Sigmoid colon (tissue), 7 donors: ENCODE results near the gene INTS6L. TPM values are rescaled to one million over a fixed set of nuclear protein-coding genes. Genes with fewer than 3 reads are reported as not detected.

Source experiments
- DNase-seq: peaks from one replicate; pipeline ENCODE4 v3.0.0-alpha.2; 2019
- H3K27ac ChIP-seq, 4 donors: fragments of 200-600 bp; sonication (generic); one replicate each; pipeline ENCODE4 v1.5.1; 2016 to 2019; ENCODE audit warnings: mild to moderate bottlenecking in 1 of 4
- H3K27me3 ChIP-seq, 3 donors: fragments of 200-600 bp; sonication (generic); one replicate each; pipeline ENCODE4 v1.5.1; 2019; ENCODE audit warnings: mild to moderate bottlenecking in 1 of 3
- H3K36me3 ChIP-seq, 4 donors: fragments of 200-600 bp; sonication (generic); one replicate each; pipeline ENCODE4 v1.5.1; 2016 to 2019
- H3K4me1 ChIP-seq, 4 donors: fragments of 200-600 bp; sonication (generic); one replicate each; pipeline ENCODE4 v1.5.1; 2017 to 2019
- H3K4me3 ChIP-seq, 4 donors: fragments of 200-600 bp; sonication (generic); one replicate each; pipeline ENCODE4 v1.5.1; 2017 to 2019; ENCODE audit warnings: mild to moderate bottlenecking in 2 of 4, moderate library complexity in 1 of 4
- H3K9me3 ChIP-seq, 4 donors: fragments of 200-600 bp in 3 of 4; sonication (generic) in 3 of 4; one replicate each; pipeline versions ENCODE4 v1.5.1 to v1.6.1; 2013 to 2019
- CTCF ChIP-seq, 4 experiments: fragments of 450-650 bp in 3 of 4; fragments of 200-600 bp in 1 of 4; IDR thresholded peaks; one replicate each; pipeline ENCODE4 v1.5.1; 2016 to 2019; ENCODE audit warnings: antibody characterized with exemption in 4 of 4, mild to moderate bottlenecking in 3 of 4, moderate library complexity in 2 of 4
- EP300 ChIP-seq, 4 donors: sonication (generic); formaldehyde crosslinking; IDR thresholded peaks; one replicate each; pipeline ENCODE4 v1.6.1; 2017; ENCODE audit warnings: antibody characterized with exemption in 4 of 4
- POLR2A ChIP-seq, 2 donors: fragments of 450-650 bp; IDR thresholded peaks; one replicate each; pipeline ENCODE4 v1.6.1; 2016; ENCODE audit warnings: antibody characterized with exemption in 2 of 2, mild to moderate bottlenecking in 2 of 2, moderate library complexity in 2 of 2
- POLR2AphosphoS5 ChIP-seq, 4 donors: sonication (generic); formaldehyde crosslinking; IDR thresholded peaks; one replicate each; pipeline ENCODE4 v1.6.1; 2017; ENCODE audit warnings: antibody characterized with exemption in 4 of 4
- WGBS, 2 donors: extraction: QIAGEN DNeasy Blood & Tissue Kit; methylation state at CpG; one replicate each; pipeline ENCODE4 v1.1.7; 2013; 5-methylcytosine and 5-hydroxymethylcytosine counted together
- intact Hi-C: fragments of 100-400 bp; cut with DNase I; formaldehyde crosslinking; loops from one replicate; pipeline ENCODE4 v1.15.1; 2023
- polyA plus RNA-seq, 3 donors: library from polyadenylated mRNA; stranded (reverse); fragments of 200-250 nt; gene quantifications; one replicate each; pipeline ENCODE4 v1.2.3, GENCODE V29; 2013
- total RNA-seq, 4 donors: library from RNA; depleted of rRNA; stranded (reverse); fragments of >200 nt; gene quantifications; one replicate each; pipeline ENCODE4 v1.1.0, GENCODE V29; 2016
- donor health status: healthy with polysubstance abuse.
- donor health status: Bipolar disorder and iron deficiency.
- donor health status: healthy.

Gene INTS6L
- total and polyA plus RNA-seq, 7 donors = 2.3 to 10.5 (median 8.7) TPM

GRCh38 chrX:135556055-135556454 lies 35.6 kb downstream of the INTS6L start:
- Histone ChIP-seq H3K4me1 (no peaks in the 10 kb centered on the region), H3K27me3 (no peaks in the 10 kb centered on the region), H3K4me3 (no peak overlapping the region), H3K27ac (no peak overlapping the region), H3K9me3 (no peaks in the 10 kb centered on the region), H3K36me3 (no peaks in the 10 kb centered on the region)
- 68 to 78% methylated on average over 3 of the region's 3 CpGs for WGBS, 2 donors
- intact Hi-C loops = no loop called here
- TF ChIP-seq CTCF (IDR thresholded peaks at IDR 0.05) = no peak
- no peak for TF ChIP-seq EP300 (IDR thresholded peaks at IDR 0.05)
- no peak for TF ChIP-seq POLR2AphosphoS5 (IDR thresholded peaks at IDR 0.05)
- TF ChIP-seq POLR2A (IDR thresholded peaks at IDR 0.05) = no peak
- no peak for DNase-seq

GRCh38 chrX:135557344-135557743 lies 36.9 kb downstream of the INTS6L start:
- Histone ChIP-seq H3K27ac (no peak overlapping the region), H3K27me3 (no peaks in the 10 kb centered on the region), H3K36me3 (no peaks in the 10 kb centered on the region), H3K4me3 (no peak overlapping the region), H3K9me3 (no peaks in the 10 kb centered on the region), H3K4me1 (no peaks in the 10 kb centered on the region)
- TF ChIP-seq CTCF (IDR thresholded peaks at IDR 0.05) = no peak
- TF ChIP-seq POLR2A (IDR thresholded peaks at IDR 0.05) = no peak
- no peak for TF ChIP-seq POLR2AphosphoS5 (IDR thresholded peaks at IDR 0.05)
- TF ChIP-seq EP300 (IDR thresholded peaks at IDR 0.05) = no peak
- 16 to 71% methylated on average over 2 of the region's 2 CpGs for WGBS, 2 donors
- intact Hi-C loops = no loop called here
- no peak for DNase-seq

DNA sequence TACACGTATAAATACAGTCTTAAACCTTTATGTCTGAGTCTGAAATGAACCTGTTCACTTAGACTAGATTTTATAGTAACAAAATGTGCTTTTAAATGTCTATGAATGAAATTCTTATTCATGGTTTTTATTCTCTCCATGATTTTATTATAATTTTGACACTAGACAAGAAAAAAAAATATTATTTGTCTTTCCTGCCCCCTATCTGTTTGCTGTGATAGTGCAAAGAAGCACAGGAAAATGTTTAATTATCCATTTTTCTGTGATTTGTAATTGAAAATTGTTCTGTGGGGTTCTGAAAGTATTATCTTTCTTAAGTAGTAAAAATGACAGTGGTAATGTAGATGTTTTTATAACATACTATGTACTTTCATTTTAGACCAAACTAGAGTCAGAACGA lies 52.0 kb downstream of the INTS6L start:
- no peaks in the 10 kb centered on the region for H3K9me3 ChIP-seq
- DNase-seq = no peak
- no peak overlapping the region for H3K27ac ChIP-seq
- TF ChIP-seq CTCF (IDR thresholded peaks at IDR 0.05) = peak in 3 of 4 experiments; percentile 6 to 33 (median 19)
- TF ChIP-seq EP300 (IDR thresholded peaks at IDR 0.05) = no peak
- intact Hi-C loops = loop anchor here (2.0 kb wide), 1 partner anchor 88 kb away; no protein-coding TSS in a partner anchor
- H3K36me3 ChIP-seq = peaks cover 0 to 9% (median 0%) of the 10 kb centered on the region in 4 donors
- no peaks in the 10 kb centered on the region for H3K4me1 ChIP-seq
- H3K27me3 ChIP-seq = no peaks in the 10 kb centered on the region
- no peak overlapping the region for H3K4me3 ChIP-seq
- 89 to 94% methylated on average over 2 of the region's 2 CpGs for WGBS, 2 donors

DNA sequence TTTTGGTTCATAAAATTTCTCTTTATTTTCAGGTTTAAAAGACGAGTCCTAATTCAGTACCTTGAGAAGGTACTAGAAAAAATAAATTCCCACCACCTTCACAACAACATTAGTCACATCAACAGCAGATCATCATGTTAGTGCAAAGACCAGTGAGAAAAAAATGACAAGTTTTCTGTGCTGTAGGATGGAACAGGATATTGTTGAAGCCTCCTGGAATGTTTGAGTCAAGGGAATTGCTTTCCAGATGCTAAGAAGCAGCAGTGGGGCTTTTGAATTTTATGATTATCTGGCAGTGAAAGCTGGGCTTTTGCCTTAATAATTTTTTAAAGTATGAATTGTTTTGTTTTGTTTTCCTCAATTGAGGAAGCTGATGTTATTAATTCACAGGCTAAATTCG lies 61.0 kb downstream of the INTS6L start:
- H3K27me3 ChIP-seq = no peaks in the 10 kb centered on the region
- no peak overlapping the region for H3K4me3 ChIP-seq
- 78 to 85% methylated on average over 2 of the region's 2 CpGs for WGBS, 2 donors
- DNase-seq = no peak
- H3K9me3 ChIP-seq = no peaks in the 10 kb centered on the region
- H3K4me1 ChIP-seq = no peaks in the 10 kb centered on the region
- intact Hi-C loops = no loop called here
- TF ChIP-seq CTCF (IDR thresholded peaks at IDR 0.05) (no peak), EP300 (IDR thresholded peaks at IDR 0.05) (no peak)
- peaks cover 0 to 8% (median 0%) of the 10 kb centered on the region in 4 donors for H3K36me3 ChIP-seq
- no peak overlapping the region for H3K27ac ChIP-seq

- no peak overlapping the region for H3K27ac ChIP-seq
- intact Hi-C loops = no loop called here
- peaks cover 0 to 4% (median 0%) of the 10 kb centered on the region in 4 donors for H3K36me3 ChIP-seq
- TF ChIP-seq CTCF (IDR thresholded peaks at IDR 0.05) = no peak
- TF ChIP-seq POLR2AphosphoS5 (IDR thresholded peaks at IDR 0.05) = no peak
- TF ChIP-seq POLR2A (IDR thresholded peaks at IDR 0.05) = no peak
- TF ChIP-seq EP300 (IDR thresholded peaks at IDR 0.05) = no peak
- no peaks in the 10 kb centered on the region for H3K9me3 ChIP-seq
- H3K4me1 ChIP-seq = no peaks in the 10 kb centered on the region
- WGBS, 2 donors = 83 to 90% methylated on average over 6 of the region's 6 CpGs
- H3K4me3 ChIP-seq = no peak overlapping the region
- H3K27me3 ChIP-seq = no peaks in the 10 kb centered on the region
- no peak for DNase-seq
Observed at GRCh38 chrX:135585153-135585552, 64.7 kb downstream of the INTS6L start.
